Measurements from ENCODE around the gene GNL2.

DNA sequence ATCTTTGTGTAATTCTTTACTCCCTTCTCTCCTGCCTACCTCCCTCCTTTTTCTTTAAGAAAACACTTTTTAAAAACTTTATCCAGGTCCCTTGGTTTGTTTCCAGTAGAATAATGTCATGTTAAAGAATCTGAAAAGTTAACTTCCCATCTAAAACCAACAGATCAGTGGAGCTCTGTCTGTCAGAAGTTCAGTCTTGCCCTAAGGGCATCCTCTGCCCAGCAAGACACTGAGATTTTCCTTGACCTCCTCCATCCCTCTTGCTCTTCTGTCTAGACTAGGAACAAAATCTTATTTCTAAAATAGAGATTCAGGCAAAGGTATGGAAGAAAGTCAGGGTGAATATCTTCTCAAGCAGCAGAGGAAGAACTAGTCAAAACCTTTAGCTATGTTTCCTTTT, 5.7 kb upstream of the GNL2 start:
- TF ChIP-seq CTCF (IDR thresholded peaks at IDR 0.05; ENCODE audit: low read depth, low read length) (no peak), POLR2A (IDR thresholded peaks at IDR 0.05; ENCODE audit: extremely low read depth, insufficient read length) (no peak), MYC (IDR thresholded peaks at IDR 0.05; ENCODE audit: low read depth, low read length) (no peak)
- TF ChIP-seq, protein P1, sequence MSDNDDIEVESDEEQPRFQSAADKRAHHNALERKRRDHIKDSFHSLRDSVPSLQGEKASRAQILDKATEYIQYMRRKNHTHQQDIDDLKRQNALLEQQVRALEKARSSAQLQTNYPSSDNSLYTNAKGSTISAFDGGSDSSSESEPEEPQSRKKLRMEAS (IDR thresholded peaks at IDR 0.05; ENCODE audit: low read depth, low read length), result no peak
